HEK293 (cell line): Measurements from ENCODE around the gene CORO7.
"Not testable (repeated sequence)": the region's sequence is repeated elsewhere in the genome, so short reads cannot be mapped to it uniquely, and the experiment has no call there.

ENCODE experiments used
- TRIM28 ChIP-seq: IDR thresholded peaks from 2 replicates; pipeline ENCODE4 v1.6.1; 2011; ENCODE audit warnings: low read length, control low read depth, borderline replicate concordance
- TF ChIP-seq, protein P1 (sequence below): fragments of 450-650 bp; formaldehyde crosslinking; IDR thresholded peaks from 2 replicates; pipeline ENCODE4 v1.5.1; 2016; ENCODE audit warnings: missing biosample characterization, missing genetic modification characterization

- not testable (repeated sequence) for TF ChIP-seq TRIM28
- TF ChIP-seq, protein P1, sequence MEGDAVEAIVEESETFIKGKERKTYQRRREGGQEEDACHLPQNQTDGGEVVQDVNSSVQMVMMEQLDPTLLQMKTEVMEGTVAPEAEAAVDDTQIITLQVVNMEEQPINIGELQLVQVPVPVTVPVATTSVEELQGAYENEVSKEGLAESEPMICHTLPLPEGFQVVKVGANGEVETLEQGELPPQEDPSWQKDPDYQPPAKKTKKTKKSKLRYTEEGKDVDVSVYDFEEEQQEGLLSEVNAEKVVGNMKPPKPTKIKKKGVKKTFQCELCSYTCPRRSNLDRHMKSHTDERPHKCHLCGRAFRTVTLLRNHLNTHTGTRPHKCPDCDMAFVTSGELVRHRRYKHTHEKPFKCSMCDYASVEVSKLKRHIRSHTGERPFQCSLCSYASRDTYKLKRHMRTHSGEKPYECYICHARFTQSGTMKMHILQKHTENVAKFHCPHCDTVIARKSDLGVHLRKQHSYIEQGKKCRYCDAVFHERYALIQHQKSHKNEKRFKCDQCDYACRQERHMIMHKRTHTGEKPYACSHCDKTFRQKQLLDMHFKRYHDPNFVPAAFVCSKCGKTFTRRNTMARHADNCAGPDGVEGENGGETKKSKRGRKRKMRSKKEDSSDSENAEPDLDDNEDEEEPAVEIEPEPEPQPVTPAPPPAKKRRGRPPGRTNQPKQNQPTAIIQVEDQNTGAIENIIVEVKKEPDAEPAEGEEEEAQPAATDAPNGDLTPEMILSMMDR (tag by site-specific recombination), result not testable (repeated sequence)
Measured at GRCh38 chr16:4393850-4394249, 22.5 kb downstream of the CORO7 start.
